Activated CD8-positive, alpha-beta T cell treated with anti-CD3 and anti-CD28 coated beads, Interleukin-2, amount 10 ng/mL, durations not matched to agents 7 days and 5 days (primary cell): Measurements from ENCODE around the gene UGGT2. TPM values are rescaled to one million over a fixed set of nuclear protein-coding genes. Genes with fewer than 3 reads are reported as not detected.

ENCODE experiments used
- ATAC-seq: fragments of 150-1000 bp; cut with Tn5 transposase; one replicate; pipeline ENCODE4 v1.10.0; 2021; ENCODE audit warnings: moderate library complexity
- CTCF ChIA-PET: fragments of 350-600 bp; sonication (Branson Sonifier 250); formaldehyde crosslinking; loops from one replicate; lab custom pipeline; 2021; ENCODE audit warnings: antibody characterized with exemption; lab: Charles Lee
- POLR2A ChIA-PET: fragments of 350-600 bp; sonication (Branson Sonifier 250); formaldehyde crosslinking; loops from one replicate; lab custom pipeline; 2021; ENCODE audit warnings: antibody characterized with exemption; lab: Charles Lee
- DNase-seq: peaks from one replicate; pipeline ENCODE4 v3.0.0-alpha.2; 2020
- H3K27ac Mint-ChIP-seq: one replicate; pipeline ENCODE4 v1.8.0; 2021; ENCODE audit warnings: mild to moderate bottlenecking, mixed read lengths
- H3K27me3 Mint-ChIP-seq: one replicate; pipeline ENCODE4 v1.8.0; 2021; ENCODE audit warnings: low read depth, mixed read lengths
- H3K36me3 Mint-ChIP-seq: one replicate; pipeline ENCODE4 v1.8.0; 2021; ENCODE audit warnings: low read depth, mixed read lengths
- H3K4me1 Mint-ChIP-seq: one replicate; pipeline ENCODE4 v1.8.0; 2021; ENCODE audit warnings: low read depth, mixed read lengths
- H3K4me3 Mint-ChIP-seq: one replicate; pipeline ENCODE4 v1.8.0; 2021; ENCODE audit warnings: mild to moderate bottlenecking, mixed read lengths
- H3K9me3 Mint-ChIP-seq: one replicate; pipeline ENCODE4 v1.8.0; 2022; ENCODE audit warnings: mixed read lengths; ENCODE audit not compliant: insufficient read depth
- total RNA-seq, 2 experiments: library from RNA; stranded (reverse); gene quantifications; one replicate each; pipeline ENCODE4 v1.2.3, GENCODE V29; 2021

The UGGT2 gene
- total RNA-seq, 2 experiments from 2014 or later, result not detected

DNA sequence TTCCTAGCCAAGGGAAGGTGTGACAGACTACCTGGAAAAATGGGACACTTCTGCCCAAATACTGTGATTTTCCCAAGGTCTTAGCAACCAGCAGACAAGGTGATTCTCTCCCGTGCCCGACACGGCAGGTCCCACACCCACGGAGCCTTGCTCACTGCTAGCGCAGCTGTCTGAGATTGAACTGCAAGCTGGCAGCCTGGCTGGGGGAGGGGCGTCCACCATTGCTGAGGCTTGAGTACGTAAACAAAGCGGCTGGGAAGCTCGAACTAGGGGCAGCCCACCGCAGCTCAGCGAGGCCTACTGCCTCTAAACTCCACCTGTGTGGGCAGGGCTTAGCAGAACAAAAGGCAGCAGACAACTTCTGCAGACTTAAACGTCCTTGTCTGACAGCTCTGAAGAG is 146.2 kb downstream of the UGGT2 start:
- ChIA-PET POLR2A (no interaction called here), CTCF (no interaction called here)
- no peaks in the 10 kb centered on the region for H3K27me3 Mint-ChIP-seq
- no peaks in the 10 kb centered on the region for H3K9me3 Mint-ChIP-seq
- DNase-seq, result no peak
- no peak overlapping the region for H3K27ac Mint-ChIP-seq
- no peaks in the 10 kb centered on the region for H3K36me3 Mint-ChIP-seq
- ATAC-seq, result no peak
- H3K4me1 Mint-ChIP-seq, result no peaks in the 10 kb centered on the region
- no peak overlapping the region for H3K4me3 Mint-ChIP-seq

DNA sequence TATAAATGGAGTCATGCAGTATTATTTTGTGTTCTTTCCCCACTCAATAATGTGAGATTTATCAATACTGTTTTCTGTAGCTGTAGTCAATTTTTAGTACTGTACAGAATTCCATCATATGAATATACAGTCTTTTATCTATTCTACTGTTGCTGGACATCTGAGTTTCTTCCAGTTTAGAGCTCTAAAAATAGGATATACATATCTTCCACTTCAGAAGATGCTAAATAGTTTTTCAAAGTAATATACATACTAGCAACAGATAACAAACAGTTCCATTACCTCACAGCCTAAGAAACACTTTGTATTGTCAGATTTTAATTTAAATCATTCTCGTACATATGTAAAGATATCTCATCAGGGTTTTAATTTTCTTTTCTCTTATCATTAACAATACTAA is 149.6 kb downstream of the UGGT2 start:
- Mint-ChIP-seq H3K27ac (no peak overlapping the region), H3K27me3 (no peaks in the 10 kb centered on the region), H3K4me3 (no peak overlapping the region), H3K9me3 (no peaks in the 10 kb centered on the region), H3K4me1 (no peaks in the 10 kb centered on the region), H3K36me3 (no peaks in the 10 kb centered on the region)
- ChIA-PET POLR2A (no interaction called here), CTCF (no interaction called here)
- ATAC-seq (no peak), DNase-seq (no peak)

DNA sequence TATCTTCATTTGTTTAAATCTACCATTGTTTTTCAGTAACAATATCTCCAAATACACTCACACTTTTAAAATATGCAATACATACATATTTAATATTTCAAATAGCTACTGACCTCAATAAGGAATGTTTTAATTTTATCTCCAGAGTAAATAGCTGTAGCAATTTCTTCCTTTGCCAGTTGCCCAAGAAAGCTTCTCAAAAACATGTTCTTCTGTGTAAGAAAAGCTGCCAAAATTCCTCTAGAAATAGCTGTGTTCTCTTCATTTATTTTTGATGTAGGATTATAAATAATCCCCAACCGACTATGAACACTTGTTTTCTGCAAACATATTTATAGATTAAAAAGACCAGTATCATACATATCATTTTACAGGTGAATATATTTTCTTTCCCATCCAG is 150.5 kb downstream of the UGGT2 start:
- no peaks in the 10 kb centered on the region for H3K27me3 Mint-ChIP-seq
- ATAC-seq (no peak), DNase-seq (no peak)
- H3K4me3 Mint-ChIP-seq, result no peak overlapping the region
- H3K4me1 Mint-ChIP-seq, result no peaks in the 10 kb centered on the region
- H3K36me3 Mint-ChIP-seq, result no peaks in the 10 kb centered on the region
- ChIA-PET CTCF (no interaction called here), POLR2A (no interaction called here)
- H3K9me3 Mint-ChIP-seq, result no peaks in the 10 kb centered on the region
- H3K27ac Mint-ChIP-seq, result no peak overlapping the region

DNA sequence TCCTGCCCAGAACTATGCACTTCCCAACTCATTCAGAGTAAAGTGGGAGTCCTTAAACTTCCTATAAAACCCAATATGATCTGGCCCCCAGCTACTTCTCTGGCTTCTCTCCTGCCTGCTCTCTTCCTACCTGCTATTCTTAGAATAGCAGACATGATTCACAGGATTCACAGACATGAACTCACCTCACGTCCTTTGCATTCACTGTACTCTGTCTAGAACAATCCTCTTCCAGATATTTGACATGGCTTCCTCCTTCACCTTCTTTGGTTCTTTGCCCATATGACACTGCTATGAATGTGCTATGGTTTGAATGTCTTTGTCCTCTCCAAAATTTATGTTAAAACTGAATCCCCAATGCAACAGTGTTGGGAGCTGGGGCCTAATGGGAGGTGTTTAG is 154.9 kb downstream of the UGGT2 start:
- H3K4me1 Mint-ChIP-seq, result no peaks in the 10 kb centered on the region
- ChIA-PET CTCF (no interaction called here), POLR2A (no interaction called here)
- H3K27ac Mint-ChIP-seq, result no peak overlapping the region
- H3K27me3 Mint-ChIP-seq, result no peaks in the 10 kb centered on the region
- no peak for DNase-seq
- ATAC-seq, result no peak
- no peaks in the 10 kb centered on the region for H3K9me3 Mint-ChIP-seq
- H3K4me3 Mint-ChIP-seq, result no peak overlapping the region
- H3K36me3 Mint-ChIP-seq, result no peaks in the 10 kb centered on the region

DNA sequence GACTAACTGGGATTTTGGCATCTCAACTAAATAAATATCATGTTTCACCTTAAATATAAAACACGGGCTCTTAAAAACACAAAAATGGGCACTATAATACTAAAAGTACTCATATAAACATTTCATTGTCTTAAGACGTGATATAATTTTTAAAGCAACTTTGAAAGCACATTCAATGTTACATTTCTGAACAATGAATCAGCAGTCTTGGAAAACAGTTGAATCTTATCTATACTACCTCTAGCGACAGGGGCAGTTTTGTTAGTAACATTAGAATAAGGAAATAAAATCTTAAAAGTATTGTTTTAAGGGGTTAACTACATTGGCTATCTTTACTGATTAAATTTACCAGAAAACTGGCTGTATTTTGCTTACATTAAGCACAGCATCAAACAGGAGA is 156.9 kb downstream of the UGGT2 start:
- POLR2A ChIA-PET, result no interaction called here
- H3K4me1 Mint-ChIP-seq, result no peaks in the 10 kb centered on the region

DNA sequence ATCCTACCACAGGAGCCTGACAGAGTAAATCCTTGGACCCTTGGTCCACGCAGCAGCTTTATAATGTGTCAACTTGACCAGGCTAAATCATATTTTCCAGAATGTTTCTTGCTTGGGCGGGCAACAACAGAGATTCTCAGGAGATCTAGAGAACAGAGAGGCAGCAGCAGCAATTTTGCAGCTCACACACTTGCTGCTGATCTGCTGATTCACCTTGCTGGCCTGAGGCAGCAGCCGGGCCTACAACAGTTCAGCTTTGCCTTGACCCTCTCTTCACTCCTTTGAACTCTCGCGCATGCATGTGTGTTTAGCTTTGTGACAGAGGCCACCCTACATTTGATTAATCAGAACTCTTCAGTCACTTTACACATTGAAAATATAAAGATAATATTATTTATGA is 159.3 kb downstream of the UGGT2 start:
- ATAC-seq, result no peak
- POLR2A ChIA-PET, result no interaction called here
- no peaks in the 10 kb centered on the region for H3K27me3 Mint-ChIP-seq
- H3K4me1 Mint-ChIP-seq, result no peaks in the 10 kb centered on the region
- H3K27ac Mint-ChIP-seq, result no peak overlapping the region
- H3K4me3 Mint-ChIP-seq, result no peak overlapping the region
- H3K36me3 Mint-ChIP-seq, result no peaks in the 10 kb centered on the region
- no peak for DNase-seq
- H3K9me3 Mint-ChIP-seq, result no peaks in the 10 kb centered on the region
- CTCF ChIA-PET, result no interaction called here

More for the DNA sequence above, 156.9 kb downstream of the UGGT2 start:
- no peak overlapping the region for H3K4me3 Mint-ChIP-seq
- no peak for ATAC-seq
- DNase-seq, result no peak
- no peaks in the 10 kb centered on the region for H3K9me3 Mint-ChIP-seq
- H3K27ac Mint-ChIP-seq, result no peak overlapping the region
- CTCF ChIA-PET, result no interaction called here
- no peaks in the 10 kb centered on the region for H3K27me3 Mint-ChIP-seq
- H3K36me3 Mint-ChIP-seq, result no peaks in the 10 kb centered on the region

DNA sequence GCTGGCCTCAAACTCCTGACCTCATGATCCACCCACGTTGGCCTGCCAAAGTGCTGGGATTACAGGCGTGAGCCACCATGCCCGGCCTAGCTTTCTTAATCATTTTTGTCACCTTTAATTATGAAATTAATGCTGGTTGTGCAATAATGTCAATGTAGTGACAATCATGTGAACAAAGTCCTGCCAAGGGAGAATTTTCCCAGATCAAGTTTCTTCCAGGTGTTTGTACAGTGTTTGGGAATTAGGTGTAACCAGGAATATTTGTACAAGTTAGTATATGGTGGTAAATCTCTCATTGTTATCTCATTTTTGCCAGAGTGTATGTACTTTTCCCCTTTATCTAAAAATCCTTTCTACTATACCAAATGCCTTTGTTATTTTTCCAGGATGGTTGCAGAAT is 171.1 kb downstream of the UGGT2 start:
- CTCF ChIA-PET, result no interaction called here

DNA sequence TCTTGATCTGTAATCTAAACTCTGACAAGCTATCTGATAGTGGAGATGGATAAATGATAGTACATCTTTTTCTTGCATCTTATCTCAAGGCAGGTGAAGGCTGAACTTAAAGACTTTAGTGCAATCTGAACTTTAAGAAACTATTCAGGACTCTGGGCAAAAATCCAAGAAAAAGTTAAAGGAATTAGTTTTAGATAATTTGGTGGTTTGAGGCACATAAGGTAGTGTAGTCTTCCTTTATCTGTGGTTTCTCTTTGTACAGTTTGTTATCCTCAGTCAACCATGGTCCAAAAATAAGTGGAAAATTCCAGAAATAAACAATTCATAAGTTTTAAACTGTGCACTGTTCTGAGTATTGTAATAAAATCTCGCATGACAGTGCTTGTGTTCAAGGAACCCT is 172.9 kb downstream of the UGGT2 start:
- POLR2A ChIA-PET, result no interaction called here
- Mint-ChIP-seq H3K4me1 (no peaks in the 10 kb centered on the region), H3K9me3 (no peaks in the 10 kb centered on the region), H3K27me3 (no peaks in the 10 kb centered on the region), H3K4me3 (no peak overlapping the region), H3K27ac (no peak overlapping the region), H3K36me3 (no peaks in the 10 kb centered on the region)
- CTCF ChIA-PET, result no interaction called here
- DNase-seq (no peak), ATAC-seq (no peak)

More for the DNA sequence above, 171.1 kb downstream of the UGGT2 start:
- H3K4me3 Mint-ChIP-seq, result no peak overlapping the region
- ATAC-seq, result no peak
- no peaks in the 10 kb centered on the region for H3K9me3 Mint-ChIP-seq
- POLR2A ChIA-PET, result no interaction called here
- no peaks in the 10 kb centered on the region for H3K36me3 Mint-ChIP-seq
- no peak for DNase-seq
- H3K4me1 Mint-ChIP-seq, result no peaks in the 10 kb centered on the region
- no peaks in the 10 kb centered on the region for H3K27me3 Mint-ChIP-seq
- no peak overlapping the region for H3K27ac Mint-ChIP-seq

DNA sequence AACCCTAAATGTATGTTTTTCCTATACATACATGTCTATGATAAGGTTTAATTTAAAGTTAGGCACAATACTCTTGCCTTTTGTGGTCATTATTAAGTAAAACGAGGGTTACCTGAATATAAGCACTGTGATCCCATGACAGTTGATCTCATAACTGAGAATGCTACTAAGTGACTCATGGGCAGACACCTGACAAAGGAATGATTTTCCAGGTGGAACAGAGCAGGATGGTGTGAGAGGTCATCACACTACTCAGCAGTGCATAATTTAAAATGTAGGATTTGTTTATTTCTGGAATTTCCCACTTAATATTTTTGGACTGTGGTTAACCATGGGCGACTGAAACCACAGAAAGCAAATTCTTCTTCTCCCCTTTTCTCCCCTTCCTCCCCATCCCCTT is 178.9 kb downstream of the UGGT2 start:
- no peak overlapping the region for H3K27ac Mint-ChIP-seq
- ChIA-PET POLR2A (no interaction called here), CTCF (no interaction called here)
- no peak overlapping the region for H3K4me3 Mint-ChIP-seq
- DNase-seq (no peak), ATAC-seq (no peak)
- H3K27me3 Mint-ChIP-seq, result no peaks in the 10 kb centered on the region
- no peaks in the 10 kb centered on the region for H3K4me1 Mint-ChIP-seq
- H3K9me3 Mint-ChIP-seq, result no peaks in the 10 kb centered on the region
- H3K36me3 Mint-ChIP-seq, result no peaks in the 10 kb centered on the region

DNA sequence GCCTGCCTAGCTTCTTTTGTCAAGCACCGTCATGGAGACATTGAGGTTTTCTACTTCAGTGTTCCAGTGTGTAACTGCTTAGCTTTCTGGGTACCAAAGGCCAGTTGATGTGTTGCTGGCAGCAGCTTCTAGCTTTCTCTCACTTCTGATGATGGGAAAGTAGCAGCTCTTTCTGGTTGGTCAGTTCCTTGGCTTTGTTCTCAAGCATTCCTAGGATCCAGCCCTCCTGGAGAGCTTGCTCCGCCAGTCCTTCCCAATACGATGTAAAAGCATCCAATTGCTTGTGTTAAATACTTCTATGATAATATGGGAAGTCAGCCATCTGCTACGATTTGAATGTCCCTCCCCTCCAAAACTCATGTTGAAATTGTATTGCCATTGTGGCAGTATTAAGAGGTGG is 182.8 kb downstream of the UGGT2 start:
- no peaks in the 10 kb centered on the region for H3K36me3 Mint-ChIP-seq
- ChIA-PET POLR2A (no interaction called here), CTCF (interaction anchor here (1.3 kb wide), 1 partner anchor 10 kb away, joined by 3 read pairs; no protein-coding TSS in a partner anchor)
- H3K27ac Mint-ChIP-seq, result no peak overlapping the region
- peaks cover 4% of the 10 kb centered on the region for H3K9me3 Mint-ChIP-seq
- DNase-seq, result no peak
- ATAC-seq, result no peak
- H3K27me3 Mint-ChIP-seq, result no peaks in the 10 kb centered on the region
- H3K4me3 Mint-ChIP-seq, result no peak overlapping the region
- no peaks in the 10 kb centered on the region for H3K4me1 Mint-ChIP-seq

DNA sequence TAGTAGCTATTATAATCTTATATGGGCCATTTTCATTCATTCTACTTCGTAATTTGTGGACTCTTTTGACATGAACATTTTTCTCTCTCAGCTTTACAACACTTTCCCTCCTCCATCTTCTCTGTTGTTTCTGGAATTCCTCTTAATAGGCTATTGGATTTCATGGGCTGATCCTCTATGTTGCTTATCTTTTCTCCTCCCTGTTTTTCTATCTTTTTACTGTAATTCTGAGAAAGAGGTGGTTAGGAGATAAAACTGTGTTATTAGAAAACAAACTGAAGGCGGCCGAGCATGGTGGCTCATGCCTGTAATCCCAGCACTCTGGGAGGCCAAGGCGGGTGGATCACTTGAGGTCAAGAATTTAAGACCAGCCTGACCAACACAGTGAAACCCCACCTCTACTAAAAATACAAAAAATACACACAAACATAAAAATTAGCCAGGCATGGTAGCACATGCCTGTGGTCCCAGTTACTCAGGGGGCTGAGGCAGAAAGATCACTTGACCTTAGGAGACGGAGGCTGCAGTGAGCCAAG is 188.1 kb downstream of the UGGT2 start:
- H3K9me3 Mint-ChIP-seq, result peaks cover 4% of the 10 kb centered on the region
- CTCF ChIA-PET, result no interaction called here
- no peaks in the 10 kb centered on the region for H3K36me3 Mint-ChIP-seq
- DNase-seq (no peak), ATAC-seq (no peak)
- H3K4me1 Mint-ChIP-seq, result no peaks in the 10 kb centered on the region
- no peak overlapping the region for H3K27ac Mint-ChIP-seq
- H3K4me3 Mint-ChIP-seq, result no peak overlapping the region
- POLR2A ChIA-PET, result no interaction called here
- peaks cover 2% of the 10 kb centered on the region for H3K27me3 Mint-ChIP-seq

DNA sequence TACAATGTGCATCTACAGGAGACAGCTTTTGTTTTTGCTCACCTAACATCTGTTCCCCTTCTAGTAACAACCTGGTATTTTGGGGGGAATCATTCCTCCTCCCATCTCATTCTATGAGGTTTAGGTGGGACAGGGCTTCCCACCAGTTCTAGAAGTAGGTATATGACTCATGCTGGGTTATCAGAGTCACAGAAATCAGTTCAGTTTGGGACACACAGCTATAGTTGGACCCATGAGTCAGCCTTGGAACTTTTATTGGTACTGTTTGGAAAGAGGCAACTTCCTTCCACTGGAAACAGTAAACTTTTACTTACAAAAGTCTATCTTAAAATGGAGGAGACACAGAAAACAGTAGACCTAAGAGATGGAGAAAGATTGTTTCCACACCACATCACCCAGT is 190.8 kb downstream of the UGGT2 start:
- Mint-ChIP-seq H3K27me3 (peaks cover 4% of the 10 kb centered on the region), H3K9me3 (no peaks in the 10 kb centered on the region), H3K36me3 (no peaks in the 10 kb centered on the region), H3K27ac (no peak overlapping the region), H3K4me3 (no peak overlapping the region), H3K4me1 (no peaks in the 10 kb centered on the region)
- POLR2A ChIA-PET, result no interaction called here
- ATAC-seq (no peak), DNase-seq (no peak)
- CTCF ChIA-PET, result no interaction called here

DNA sequence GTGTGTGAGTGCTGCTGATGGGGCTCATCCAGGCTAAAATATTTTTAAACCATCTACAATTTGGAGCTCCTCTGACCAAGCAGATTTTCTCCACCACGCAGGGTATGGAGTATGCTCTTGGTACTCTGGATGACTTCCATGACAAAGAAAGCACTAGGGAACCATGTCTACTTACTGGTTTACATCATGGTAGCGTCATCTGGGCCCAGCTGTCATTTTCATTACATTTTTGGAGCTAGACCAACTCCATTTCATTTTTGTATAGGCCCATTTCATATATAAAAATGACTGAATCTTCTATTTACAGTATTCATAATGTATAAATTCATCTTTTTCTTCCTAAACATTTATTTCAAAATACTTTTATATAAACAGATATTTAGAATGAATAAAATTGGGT is 191.9 kb downstream of the UGGT2 start:
- CTCF ChIA-PET, result interaction anchor here (1.4 kb wide), 1 partner anchor 9 kb away, joined by 3 read pairs; no protein-coding TSS in a partner anchor
- Mint-ChIP-seq H3K4me3 (no peak overlapping the region), H3K27ac (no peak overlapping the region), H3K36me3 (no peaks in the 10 kb centered on the region), H3K4me1 (no peaks in the 10 kb centered on the region), H3K9me3 (no peaks in the 10 kb centered on the region), H3K27me3 (peaks cover 4% of the 10 kb centered on the region)
- POLR2A ChIA-PET, result no interaction called here
- ATAC-seq (no peak), DNase-seq (no peak)
